Tibial artery (tissue), 4 donors: ENCODE measurements around the gene DMPK.
A peak's percentile ranks its signal among the peaks of the same experiment; 100 is the strongest.

Experiments
- DNase-seq, 2 donors: peaks; one replicate each; pipeline ENCODE4 v3.0.0-alpha.2; 2019
- H3K27ac ChIP-seq, 2 donors: fragments of 200-600 bp; sonication (generic) in 1 of 2; 1 replicate in 1 of 2; 2 replicates in 1 of 2; pipeline ENCODE4 v1.5.1; 2018 to 2019; ENCODE audit warnings: mild to moderate bottlenecking in 1 of 2
- H3K27me3 ChIP-seq, 2 donors: fragments of 200-600 bp; sonication (generic) in 1 of 2; one replicate each; pipeline versions ENCODE4 v1.5.1 to v1.6.0; 2016 to 2019
- H3K36me3 ChIP-seq, 3 donors: fragments of 200-600 bp; sonication (generic) in 2 of 3; one replicate each; pipeline ENCODE4 v1.5.1; 2016 to 2019; ENCODE audit warnings: mild to moderate bottlenecking in 2 of 3
- H3K4me1 ChIP-seq, 4 donors: fragments of 200-600 bp; sonication (generic) in 2 of 4; 1 replicate in 3 of 4; 2 replicates in 1 of 4; pipeline ENCODE4 v1.5.1; 2016 to 2019
- H3K4me3 ChIP-seq, 2 donors: fragments of 200-600 bp; sonication (generic) in 1 of 2; 1 replicate in 1 of 2; 2 replicates in 1 of 2; pipeline ENCODE4 v1.5.1; 2018 to 2019; ENCODE audit warnings: mild to moderate bottlenecking in 2 of 2
- H3K9me3 ChIP-seq, 3 donors: fragments of 200-600 bp; sonication (generic) in 1 of 3; one replicate each; pipeline ENCODE4 v1.5.1; 2016 to 2019
- intact Hi-C: fragments of 100-400 bp; cut with DNase I; formaldehyde crosslinking; loops from one replicate; pipeline ENCODE4 v1.15.0; 2023; ENCODE audit warnings: low total_unique reads
- TF ChIP-seq, protein P1 (sequence below), 2 experiments: fragments of 200-600 bp in 1 of 2; fragments of 450-650 bp in 1 of 2; IDR thresholded peaks; one replicate each; pipeline ENCODE4 v1.5.1; 2017 to 2019; ENCODE audit warnings: antibody characterized with exemption in 2 of 2, mild to moderate bottlenecking in 1 of 2, moderate library complexity in 1 of 2

Gene DMPK

DNA sequence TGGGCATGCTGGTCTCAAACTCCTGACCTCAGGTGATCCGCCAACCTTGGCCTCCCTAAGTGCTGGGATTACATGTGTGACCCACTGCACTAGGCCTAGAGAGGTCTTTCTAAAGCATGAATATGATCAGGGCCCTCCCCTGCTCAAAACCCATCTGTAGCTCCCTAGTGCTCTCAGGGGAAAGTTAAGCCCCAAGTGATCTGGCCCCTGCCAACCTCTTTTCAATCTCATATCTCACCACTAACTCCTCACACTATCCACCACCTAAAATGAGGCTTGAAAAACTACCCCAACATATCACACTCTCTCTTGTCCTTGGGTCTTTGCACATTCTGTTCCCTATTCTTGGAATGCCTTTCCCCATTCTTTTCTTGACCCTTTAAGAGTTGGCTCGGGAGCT lies 12.3 kb upstream of the DMPK start:
- H3K36me3 ChIP-seq = peaks cover 4 to 14% (median 8%) of the 10 kb centered on the region in 3 donors
- TF ChIP-seq, protein P1, sequence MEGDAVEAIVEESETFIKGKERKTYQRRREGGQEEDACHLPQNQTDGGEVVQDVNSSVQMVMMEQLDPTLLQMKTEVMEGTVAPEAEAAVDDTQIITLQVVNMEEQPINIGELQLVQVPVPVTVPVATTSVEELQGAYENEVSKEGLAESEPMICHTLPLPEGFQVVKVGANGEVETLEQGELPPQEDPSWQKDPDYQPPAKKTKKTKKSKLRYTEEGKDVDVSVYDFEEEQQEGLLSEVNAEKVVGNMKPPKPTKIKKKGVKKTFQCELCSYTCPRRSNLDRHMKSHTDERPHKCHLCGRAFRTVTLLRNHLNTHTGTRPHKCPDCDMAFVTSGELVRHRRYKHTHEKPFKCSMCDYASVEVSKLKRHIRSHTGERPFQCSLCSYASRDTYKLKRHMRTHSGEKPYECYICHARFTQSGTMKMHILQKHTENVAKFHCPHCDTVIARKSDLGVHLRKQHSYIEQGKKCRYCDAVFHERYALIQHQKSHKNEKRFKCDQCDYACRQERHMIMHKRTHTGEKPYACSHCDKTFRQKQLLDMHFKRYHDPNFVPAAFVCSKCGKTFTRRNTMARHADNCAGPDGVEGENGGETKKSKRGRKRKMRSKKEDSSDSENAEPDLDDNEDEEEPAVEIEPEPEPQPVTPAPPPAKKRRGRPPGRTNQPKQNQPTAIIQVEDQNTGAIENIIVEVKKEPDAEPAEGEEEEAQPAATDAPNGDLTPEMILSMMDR (IDR thresholded peaks at IDR 0.05) = no peak

DNA sequence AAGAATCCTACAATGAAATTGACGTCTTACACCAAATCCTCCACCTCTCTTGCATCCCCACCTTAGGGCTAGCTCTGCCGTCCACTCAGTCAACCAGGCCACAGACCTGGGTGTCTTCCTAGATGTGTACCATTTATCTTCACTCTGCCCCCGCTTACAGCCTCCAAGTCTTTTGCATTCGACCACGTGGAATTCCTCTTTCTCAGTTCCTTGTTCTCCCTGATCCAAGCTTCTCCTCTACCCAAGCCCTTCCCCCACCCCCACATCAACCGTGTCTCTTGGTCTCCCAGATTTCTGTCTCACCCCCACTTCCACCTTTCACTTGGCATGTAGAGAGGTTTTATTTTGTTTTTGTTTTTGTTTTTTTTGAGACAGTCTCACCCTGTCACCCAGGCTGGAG lies 11.6 kb upstream of the DMPK start:
- intact Hi-C loops = no loop called here
- Histone ChIP-seq H3K36me3 (peaks cover 12 to 22% (median 14%) of the 10 kb centered on the region in 3 donors), H3K9me3 (no peaks in the 10 kb centered on the region), H3K4me3 (no peak overlapping the region), H3K27me3 (no peaks in the 10 kb centered on the region), H3K4me1 (peaks cover 0 to 30% (median 22%) of the 10 kb centered on the region in 4 donors), H3K27ac (no peak overlapping the region)
- TF ChIP-seq, protein P1 (IDR thresholded peaks at IDR 0.05) = no peak
- no peak for DNase-seq

More for the DNA sequence above, 12.3 kb upstream of the DMPK start:
- no peak overlapping the region for H3K4me3 ChIP-seq
- intact Hi-C loops = no loop called here
- no peak for DNase-seq
- no peak overlapping the region for H3K27ac ChIP-seq
- H3K4me1 ChIP-seq = peaks cover 0 to 35% (median 28%) of the 10 kb centered on the region in 4 donors
- H3K9me3 ChIP-seq = no peaks in the 10 kb centered on the region
- H3K27me3 ChIP-seq = no peaks in the 10 kb centered on the region

DNA sequence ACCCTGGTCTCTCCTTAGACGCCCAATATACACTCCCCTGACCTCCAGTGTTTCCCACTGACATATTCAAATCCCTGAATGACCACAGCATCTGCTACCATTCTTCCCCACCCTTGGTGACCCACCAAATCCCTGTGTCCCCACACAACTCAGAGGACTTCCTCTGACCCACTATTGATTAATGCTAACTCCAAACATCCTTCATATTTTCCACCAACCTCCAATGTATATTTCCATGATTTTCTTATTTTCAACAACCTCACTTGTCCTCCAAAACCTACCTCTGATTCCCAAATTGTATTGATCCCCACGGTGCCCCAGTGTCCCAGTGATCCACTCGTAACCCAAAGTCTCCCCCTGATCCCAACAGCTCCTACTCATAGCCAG lies 10.9 kb upstream of the DMPK start:
- Histone ChIP-seq H3K4me1 (peaks cover 0 to 24% (median 20%) of the 10 kb centered on the region in 4 donors), H3K36me3 (peaks cover 19 to 29% (median 20%) of the 10 kb centered on the region in 3 donors), H3K27me3 (no peaks in the 10 kb centered on the region), H3K4me3 (peak overlapping the region; percentile 62 to 72), H3K27ac (peak overlapping the region; percentile 45 to 47), H3K9me3 (no peaks in the 10 kb centered on the region)
- intact Hi-C loops = no loop called here
- TF ChIP-seq, protein P1 (IDR thresholded peaks at IDR 0.05) = no peak
- DNase-seq = no peak

DNA sequence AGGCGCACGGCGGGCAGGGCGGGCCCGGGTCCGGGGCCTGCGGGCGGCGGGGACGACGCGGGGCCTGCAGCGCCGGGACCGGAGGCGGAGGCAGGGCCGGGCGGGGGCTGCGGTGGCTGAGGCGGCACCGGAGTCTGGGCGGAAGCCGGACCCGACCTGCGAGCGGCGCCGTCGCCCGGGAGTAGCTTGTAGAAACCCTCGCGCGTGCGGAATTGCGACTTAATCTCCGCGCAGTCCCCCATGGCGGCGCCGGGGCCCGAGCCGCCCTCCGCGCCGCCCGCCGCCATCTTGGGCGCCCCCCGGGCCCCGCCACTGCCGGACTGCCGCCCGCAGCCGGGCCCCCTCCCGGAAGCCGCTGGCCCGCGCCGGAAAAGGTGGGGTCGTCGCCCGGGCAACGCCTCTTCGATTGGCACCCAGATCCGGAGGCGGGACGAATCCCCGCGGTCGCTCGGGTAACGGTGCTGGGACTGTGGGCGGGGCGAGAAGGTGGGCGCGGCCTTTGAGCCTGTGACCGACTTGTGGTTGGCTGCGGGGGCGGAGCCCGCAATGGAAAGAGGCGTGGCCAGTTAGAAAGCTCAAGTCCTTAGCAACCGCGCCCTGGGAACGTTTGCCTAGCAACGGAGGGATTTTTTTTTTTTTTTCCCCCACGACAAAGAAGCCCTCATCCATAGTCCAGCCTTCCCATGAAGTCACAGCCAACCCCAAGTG lies 10.3 kb upstream of the DMPK start, which contains the start of gene DMWD:
DMWD (minus strand) TSS at position 376 of the 708 bp plus-strand sequence; CDS start at position 287, 89 bp downstream.
- Histone ChIP-seq H3K9me3 (no peaks in the 10 kb centered on the region), H3K36me3 (peaks cover 20 to 34% (median 24%) of the 10 kb centered on the region in 3 donors), H3K4me3 (peak within 1 kb of the TSS; percentile 62 to 72), H3K27ac (peak within 1 kb of the TSS; percentile 63 to 75), H3K4me1 (peaks cover 0 to 24% (median 20%) of the 10 kb centered on the region in 4 donors), H3K27me3 (no peaks in the 10 kb centered on the region)
- intact Hi-C loops = no loop called here
- peak; percentile 100 for DNase-seq
- TF ChIP-seq, protein P1 (IDR thresholded peaks at IDR 0.05) = no peak

DNA sequence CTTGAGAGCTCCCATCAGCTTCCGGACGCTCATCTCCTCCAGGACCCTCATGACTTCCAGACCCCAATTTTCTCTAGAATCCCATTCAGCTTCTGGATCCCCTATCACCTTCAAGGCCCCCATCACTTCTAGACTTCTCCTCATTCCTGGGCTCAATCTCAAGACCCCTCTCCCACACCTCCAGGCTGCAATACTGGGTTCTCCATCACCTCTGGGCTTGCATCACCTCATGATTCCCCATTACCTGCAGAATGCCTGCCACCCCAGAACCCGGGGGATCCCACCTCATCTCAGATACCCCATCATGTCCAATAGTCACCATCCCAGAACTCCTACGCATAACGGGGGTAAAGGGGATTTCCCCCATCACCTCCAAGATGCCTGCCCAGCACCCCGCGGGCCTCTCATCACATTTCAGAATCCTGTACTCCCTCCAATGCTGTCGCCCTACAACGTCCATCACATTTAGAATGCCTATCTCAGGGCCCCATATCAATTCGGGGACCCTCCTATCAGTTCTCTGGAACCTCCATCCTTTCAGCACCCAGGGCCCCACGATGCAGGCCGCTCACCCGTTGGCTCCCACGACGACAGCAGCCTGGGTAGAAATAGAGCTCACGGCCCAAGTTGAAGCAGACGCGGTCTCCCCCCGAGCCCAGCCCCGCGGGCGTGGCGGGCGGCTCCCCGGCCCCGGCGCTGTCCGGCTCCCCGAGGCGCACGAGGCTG lies 9.6 kb upstream of the DMPK start:
- Histone ChIP-seq H3K27ac (peak overlapping the region; percentile 63 to 75), H3K4me3 (peak overlapping the region; percentile 62 to 72), H3K9me3 (no peaks in the 10 kb centered on the region), H3K36me3 (peaks cover 20 to 42% (median 30%) of the 10 kb centered on the region in 3 donors), H3K4me1 (peaks cover 0 to 24% (median 20%) of the 10 kb centered on the region in 4 donors), H3K27me3 (no peaks in the 10 kb centered on the region)
- intact Hi-C loops = no loop called here
- no peak for DNase-seq
- TF ChIP-seq, protein P1 (IDR thresholded peaks at IDR 0.05) = no peak
